GM23248 (cell line): ENCODE data around the gene SEMA4D. TPM values are rescaled to one million over a fixed set of nuclear protein-coding genes. Genes with fewer than 3 reads are reported as not detected.

Experiments used
- DNase-seq: peaks from one replicate; pipeline ENCODE4 v3.0.0-alpha.2; 2015
- H2AFZ ChIP-seq: fragments of 200-600 bp; sonication (generic); 2 replicates; pipeline ENCODE4 v1.6.1; 2016; ENCODE audit warnings: antibody characterized with exemption
- H3F3A ChIP-seq: fragments of 200-600 bp; sonication (generic); 2 replicates; pipeline ENCODE4 v1.6.1; 2016; ENCODE audit warnings: mild to moderate bottlenecking, antibody characterized with exemption, mixed run types; ENCODE audit not compliant: insufficient read depth
- H3K27ac ChIP-seq: fragments of 200-600 bp; sonication (generic); 2 replicates; pipeline ENCODE4 v1.5.1; 2016; ENCODE audit warnings: mild to moderate bottlenecking
- H3K27me3 ChIP-seq: fragments of 200-600 bp; sonication (generic); replicated peaks from 2 replicates; pipeline ENCODE4 v1.6.1; 2016; ENCODE audit warnings: mild to moderate bottlenecking; ENCODE audit not compliant: insufficient read depth
- H3K36me3 ChIP-seq: fragments of 200-600 bp; sonication (generic); 2 replicates; pipeline ENCODE4 v1.6.1; 2016; ENCODE audit warnings: low read depth, mild to moderate bottlenecking
- H3K4me1 ChIP-seq: fragments of 200-600 bp; sonication (generic); 2 replicates; pipeline ENCODE4 v1.6.1; 2016; ENCODE audit warnings: mild to moderate bottlenecking; ENCODE audit not compliant: insufficient read depth
- H3K4me2 ChIP-seq: fragments of 200-600 bp; sonication (generic); one replicate; pipeline ENCODE4 v1.6.1; 2016; ENCODE audit warnings: mild to moderate bottlenecking; ENCODE audit not compliant: unreplicated experiment
- H3K4me3 ChIP-seq: fragments of 200-600 bp; sonication (generic); 2 replicates; pipeline ENCODE4 v1.5.1; 2016; ENCODE audit warnings: mild to moderate bottlenecking
- H3K79me2 ChIP-seq: fragments of 200-600 bp; sonication (generic); 2 replicates; pipeline ENCODE4 v1.6.1; 2016; ENCODE audit warnings: mild to moderate bottlenecking; ENCODE audit not compliant: insufficient read depth
- H3K9ac ChIP-seq: fragments of 200-600 bp; sonication (generic); 2 replicates; pipeline ENCODE4 v1.6.1; 2016; ENCODE audit warnings: mild to moderate bottlenecking
- H3K9me2 ChIP-seq: fragments of 200-600 bp; sonication (generic); 2 replicates; pipeline ENCODE4 v1.6.1; 2016; ENCODE audit warnings: mixed run types, mild to moderate bottlenecking, moderate library complexity; ENCODE audit not compliant: insufficient read depth
- H3K9me3 ChIP-seq: fragments of 200-600 bp; sonication (generic); one replicate; pipeline ENCODE4 v1.6.1; 2017; ENCODE audit warnings: low read depth
- H4K20me1 ChIP-seq: fragments of 200-600 bp; sonication (generic); 2 replicates; pipeline ENCODE4 v1.6.0; 2016; ENCODE audit not compliant: insufficient read depth
- EZH2 ChIP-seq: fragments of 200-600 bp; sonication (generic); IDR thresholded peaks from 2 replicates; pipeline ENCODE4 v1.6.1; 2018; ENCODE audit warnings: antibody characterized with exemption, mild to moderate bottlenecking; ENCODE audit not compliant: insufficient read depth, poor library complexity, severe bottlenecking
- EZH2phosphoT487 ChIP-seq: fragments of 200-600 bp; sonication (generic); IDR thresholded peaks from 2 replicates; pipeline ENCODE4 v1.6.1; 2018; ENCODE audit warnings: antibody characterized with exemption, moderate library complexity, mild to moderate bottlenecking, low read depth; ENCODE audit not compliant: insufficient read depth
- WGBS, 2 experiments: methylation state at CpG; one replicate each; pipeline ENCODE4 v1.1.6; 2015 to 2017; ENCODE audit warnings: low lambda C conversion rate in 2 of 2, low coverage in 1 of 2; ENCODE audit errors: missing lambda C conversion rate in 2 of 2; 5-methylcytosine and 5-hydroxymethylcytosine counted together
- in situ Hi-C: fragments of 300-500 bp; cut with MboI; formaldehyde crosslinking; loops from 2 replicates; pipeline ENCODE4 v1.15.0; 2020
- polyA plus RNA-seq: library from polyadenylated mRNA; unstranded; fragments of >200 nt; fragmentation: Nextera tagmentation; extraction: Ambion mirVana; gene quantifications from 2 replicates; pipeline ENCODE4 v1.2.1, GENCODE V29; 2016
- total RNA-seq: library from RNA; depleted of rRNA; stranded (reverse); fragments of >200 nt; shearing (Covaris generic); gene quantifications from 2 replicates; pipeline ENCODE4 v1.2.3, GENCODE V29; 2014

Gene SEMA4D
- total and polyA plus RNA-seq, 2 experiments from 2014 or later = 0.11 TPM

DNA sequence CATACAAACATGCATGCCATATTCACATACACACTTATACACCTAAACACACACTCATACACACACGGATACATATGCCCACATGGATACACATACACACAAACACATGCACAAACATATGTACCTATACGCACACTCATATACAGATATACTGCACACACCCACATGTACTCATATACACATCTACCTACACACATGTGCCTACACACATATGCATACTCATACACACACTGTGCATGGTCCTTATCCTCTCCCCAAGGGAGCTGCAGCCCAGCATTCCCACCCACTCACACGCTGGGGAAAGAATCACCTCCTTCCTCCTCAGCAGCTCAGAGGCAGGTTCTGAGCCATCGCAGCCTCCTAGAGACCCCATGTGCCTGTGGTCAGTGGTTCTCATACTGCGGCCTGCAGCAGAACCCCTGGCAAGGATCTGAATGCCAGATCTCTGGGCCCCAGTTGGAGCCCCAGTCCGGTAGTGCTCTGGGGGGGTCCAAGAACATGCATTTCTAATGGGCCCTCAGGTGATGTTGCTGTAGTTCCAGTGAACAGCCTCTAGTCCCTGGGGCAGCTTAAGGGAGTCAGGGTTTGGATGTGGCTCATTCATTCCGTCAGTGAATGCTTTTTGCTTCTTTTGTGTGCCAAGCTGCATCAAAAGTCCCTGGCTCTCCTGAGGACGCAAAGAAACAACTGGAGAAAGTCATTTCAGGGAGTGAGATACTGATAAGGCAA lies 39.0 kb downstream of the SEMA4D start:
- no peak overlapping the region for H3K27ac ChIP-seq
- TF ChIP-seq EZH2phosphoT487 = no peak
- TF ChIP-seq EZH2 = no peak
- no peak overlapping the region for H3K4me3 ChIP-seq
- no peaks in the 10 kb centered on the region for H3K4me1 ChIP-seq
- H4K20me1 ChIP-seq = no peaks in the 10 kb centered on the region
- H3K4me2 ChIP-seq = no peak overlapping the region
- no peaks in the 10 kb centered on the region for H3K79me2 ChIP-seq
- no peaks in the 10 kb centered on the region for H3K9me3 ChIP-seq
- no peak overlapping the region for H3K9ac ChIP-seq
- WGBS, 2 experiments = 82 to 83% methylated on average over 8 of the region's 8 CpGs
- H3F3A ChIP-seq = no peaks in the 10 kb centered on the region
- in situ Hi-C loops = no loop called here
- H3K36me3 ChIP-seq = no peaks in the 10 kb centered on the region
- no peak overlapping the region for H2AFZ ChIP-seq
- no peaks in the 10 kb centered on the region for H3K9me2 ChIP-seq
- DNase-seq = no peak
- no peaks in the 10 kb centered on the region for H3K27me3 ChIP-seq

- no peaks in the 10 kb centered on the region for H4K20me1 ChIP-seq
- no peaks in the 10 kb centered on the region for H3F3A ChIP-seq
- H3K27me3 ChIP-seq = no peaks in the 10 kb centered on the region
- no peaks in the 10 kb centered on the region for H3K79me2 ChIP-seq
- 87 to 89% methylated on average over 9 of the region's 9 CpGs for WGBS, 2 experiments
- H3K4me1 ChIP-seq = no peaks in the 10 kb centered on the region
- H3K36me3 ChIP-seq = no peaks in the 10 kb centered on the region
- no peaks in the 10 kb centered on the region for H3K9me3 ChIP-seq
- in situ Hi-C loops = no loop called here
- no peaks in the 10 kb centered on the region for H3K9me2 ChIP-seq
- no peak overlapping the region for H3K4me2 ChIP-seq
- TF ChIP-seq EZH2 = no peak
- TF ChIP-seq EZH2phosphoT487 = no peak
- no peak overlapping the region for H3K27ac ChIP-seq
- no peak overlapping the region for H2AFZ ChIP-seq
- no peak for DNase-seq
- H3K9ac ChIP-seq = no peak overlapping the region
- H3K4me3 ChIP-seq = no peak overlapping the region
Observed at GRCh38 chr9:89457376-89457855, 40.5 kb downstream of the SEMA4D start.

- Histone ChIP-seq H3K4me1 (no peaks in the 10 kb centered on the region), H3K4me2 (no peak overlapping the region), H2AFZ (no peak overlapping the region), H3K27me3 (no peaks in the 10 kb centered on the region), H3K79me2 (no peaks in the 10 kb centered on the region), H3K9me3 (no peaks in the 10 kb centered on the region), H3K9ac (no peak overlapping the region), H3F3A (no peaks in the 10 kb centered on the region), H4K20me1 (no peaks in the 10 kb centered on the region), H3K4me3 (no peak overlapping the region), H3K27ac (no peak overlapping the region), H3K36me3 (no peaks in the 10 kb centered on the region), H3K9me2 (no peaks in the 10 kb centered on the region)
- in situ Hi-C loops = no loop called here
- no peak for DNase-seq
- TF ChIP-seq EZH2 (no peak), EZH2phosphoT487 (no peak)
- 71 to 75% methylated on average over 9 of the region's 9 CpGs for WGBS, 2 experiments
Observed at GRCh38 chr9:89455356-89455824, 42.5 kb downstream of the SEMA4D start.

DNA sequence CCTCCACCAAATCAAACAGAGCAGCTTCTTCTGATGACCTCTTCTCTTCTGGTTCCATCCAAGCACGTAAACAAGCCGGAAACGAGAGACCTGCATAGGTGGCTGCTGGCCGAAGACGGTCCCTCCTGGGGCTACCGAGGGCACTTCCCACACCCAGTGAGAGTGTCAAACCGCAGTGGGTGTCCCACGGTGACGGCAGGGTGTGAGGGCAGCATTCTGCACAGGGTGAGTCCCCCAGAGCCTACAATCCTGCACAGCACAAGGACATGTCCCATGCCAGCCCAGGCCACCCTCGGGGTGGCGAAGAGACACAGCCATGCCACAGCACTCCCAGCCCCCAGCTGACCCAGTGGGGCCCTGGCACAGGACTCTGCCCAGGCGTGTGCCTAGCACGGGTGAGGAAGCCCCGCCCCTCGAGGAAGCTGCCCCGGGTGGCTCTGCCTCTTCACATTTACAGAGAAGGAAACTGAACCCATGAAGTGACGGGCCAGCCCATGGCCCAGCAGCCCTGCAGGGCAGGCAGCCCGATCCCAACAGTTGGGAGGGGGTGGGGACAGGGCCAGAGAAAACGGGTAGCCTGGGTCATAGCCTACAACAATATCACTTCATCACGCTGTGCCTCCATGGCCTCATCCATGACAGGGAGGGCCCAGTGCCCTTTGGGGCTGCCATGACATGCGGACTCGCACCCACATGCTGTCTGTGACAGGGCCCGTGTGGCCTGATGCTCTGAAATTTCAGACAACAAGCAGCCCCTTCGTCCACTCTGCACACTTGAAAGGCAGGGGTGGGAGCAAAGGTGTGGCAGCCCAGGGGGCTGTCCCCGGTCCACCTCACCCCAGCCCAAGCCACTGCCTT lies 43.2 kb downstream of the SEMA4D start:
- H3F3A ChIP-seq = no peaks in the 10 kb centered on the region
- no peaks in the 10 kb centered on the region for H3K36me3 ChIP-seq
- no peak overlapping the region for H3K9ac ChIP-seq
- no peak overlapping the region for H2AFZ ChIP-seq
- H3K27me3 ChIP-seq = no peaks in the 10 kb centered on the region
- H3K4me3 ChIP-seq = no peak overlapping the region
- H3K4me1 ChIP-seq = no peaks in the 10 kb centered on the region
- no peaks in the 10 kb centered on the region for H4K20me1 ChIP-seq
- TF ChIP-seq EZH2phosphoT487 (no peak), EZH2 (no peak)
- H3K79me2 ChIP-seq = no peaks in the 10 kb centered on the region
- DNase-seq = no peak
- H3K27ac ChIP-seq = no peak overlapping the region
- no peak overlapping the region for H3K4me2 ChIP-seq
- 83 to 86% methylated on average over 25 of the region's 25 CpGs for WGBS, 2 experiments
- in situ Hi-C loops = no loop called here
- H3K9me3 ChIP-seq = no peaks in the 10 kb centered on the region
- H3K9me2 ChIP-seq = no peaks in the 10 kb centered on the region
